IMR-90 (cell line): ENCODE measurements around the gene NIPAL1. TPM values are rescaled to one million over a fixed set of nuclear protein-coding genes. Genes with fewer than 3 reads are reported as not detected.

Source experiments
- ATAC-seq: fragments of 200-7000 bp; cut with Tn5 transposase; 2 replicates; pipeline ENCODE4 v1.9.1; 2020; ENCODE audit warnings: low read depth, mild to moderate bottlenecking, moderate library complexity
- BruUV-seq: library from RNA; stranded (reverse); fragments of 400-500 nt; replicated peaks from 2 replicates; lab custom pipeline; 2021; lab: Mats Ljungman, UMichigan
- CTCF ChIA-PET: fragments of 300-600 bp; formaldehyde crosslinking; extraction: SDS; loops from one replicate; lab custom pipeline; 2021; ENCODE audit warnings: antibody characterized with exemption; lab: Yijun Ruan, JAX
- POLR2A ChIA-PET: fragments of 300-600 bp; sonication (Branson Sonifier 250); formaldehyde crosslinking; loops from one replicate; lab custom pipeline; 2022; ENCODE audit warnings: antibody characterized with exemption; ENCODE audit not compliant: unreplicated experiment; lab: Charles Lee
- DNase-seq: peaks from one replicate; pipeline ENCODE4 v3.0.0; 2013
- H2AFZ ChIP-seq: replicated peaks from 2 replicates; pipeline ENCODE3; 2013; ENCODE audit warnings: low read length, mild to moderate bottlenecking; ENCODE audit not compliant: poor library complexity
- H2AK5ac ChIP-seq: 2 replicates; pipeline ENCODE4 v1.6.1; 2013; ENCODE audit warnings: low read depth, low read length, inconsistent platforms
- H2AK9ac ChIP-seq: replicated peaks from 2 replicates; pipeline ENCODE3; 2013; ENCODE audit warnings: mild to moderate bottlenecking, low read depth, low read length, moderate library complexity; ENCODE audit not compliant: poor library complexity
- H2BK120ac ChIP-seq: 2 replicates; pipeline ENCODE4 v1.6.1; 2013; ENCODE audit warnings: low read depth, low read length, inconsistent platforms
- H2BK15ac ChIP-seq: 3 replicates; pipeline ENCODE4 v1.6.1; 2013; ENCODE audit warnings: low read depth, low read length, inconsistent platforms
- H2BK20ac ChIP-seq: 2 replicates; pipeline ENCODE4 v1.6.1; 2013; ENCODE audit warnings: low read depth, mild to moderate bottlenecking, inconsistent platforms, low read length, moderate library complexity
- H2BK5ac ChIP-seq: 2 replicates; pipeline ENCODE4 v1.6.1; 2013; ENCODE audit warnings: mild to moderate bottlenecking, low read depth, low read length, inconsistent platforms; ENCODE audit not compliant: poor library complexity, severe bottlenecking
- H3K14ac ChIP-seq: replicated peaks from 2 replicates; pipeline ENCODE4 v1.6.1; 2013; ENCODE audit warnings: low read depth, low read length, inconsistent platforms
- H3K18ac ChIP-seq: 2 replicates; pipeline ENCODE4 v1.6.1; 2013; ENCODE audit warnings: low read depth, low read length, control low read depth
- H3K23ac ChIP-seq: 2 replicates; pipeline ENCODE4 v1.6.1; 2013; ENCODE audit warnings: low read depth, low read length, inconsistent platforms
- H3K27ac ChIP-seq: 2 replicates; pipeline ENCODE4 v1.5.1; 2013; ENCODE audit warnings: mild to moderate bottlenecking, control low read depth, low read length; ENCODE audit not compliant: insufficient read depth
- H3K27me3 ChIP-seq: 2 replicates; pipeline ENCODE4 v1.6.1; 2013; ENCODE audit warnings: low read length; ENCODE audit not compliant: control insufficient read depth, insufficient read depth
- H3K36me3 ChIP-seq: 2 replicates; pipeline ENCODE4 v1.6.1; 2013; ENCODE audit warnings: low read length, mixed read lengths; ENCODE audit not compliant: control insufficient read depth, insufficient read depth
- H3K4ac ChIP-seq: 2 replicates; pipeline ENCODE4 v1.6.1; 2013; ENCODE audit warnings: low read depth, low read length, inconsistent platforms
- H3K4me1 ChIP-seq: 2 replicates; pipeline ENCODE4 v1.6.1; 2013; ENCODE audit warnings: low read length, mixed read lengths; ENCODE audit not compliant: control insufficient read depth, insufficient read depth
- H3K4me2 ChIP-seq: 2 replicates; pipeline ENCODE4 v1.6.1; 2013; ENCODE audit warnings: low read depth, mild to moderate bottlenecking, control low read depth, low read length, moderate library complexity
- H3K4me3 ChIP-seq: 2 replicates; pipeline ENCODE4 v1.5.1; 2013; ENCODE audit warnings: low read depth, mild to moderate bottlenecking, control low read depth, low read length, moderate library complexity; ENCODE audit not compliant: insufficient read depth
- H3K56ac ChIP-seq: 2 replicates; pipeline ENCODE4 v1.6.1; 2013; ENCODE audit warnings: low read length, inconsistent platforms; ENCODE audit not compliant: insufficient read depth; ENCODE audit errors: extremely low read depth
- H3K79me1 ChIP-seq, 2 experiments: 2 replicates each; pipeline ENCODE4 v1.6.1; 2013; ENCODE audit warnings: low read length in 2 of 2, inconsistent platforms in 1 of 2, low read depth in 1 of 2
- H3K9ac ChIP-seq: 2 replicates; pipeline ENCODE4 v1.6.1; 2013; ENCODE audit warnings: low read depth, low read length, control low read depth
- H3K9me1 ChIP-seq: 2 replicates; pipeline ENCODE4 v1.6.1; 2013; ENCODE audit warnings: low read length, inconsistent platforms; ENCODE audit not compliant: insufficient read depth
- H3K9me3 ChIP-seq: 2 replicates; pipeline ENCODE4 v1.6.1; 2013; ENCODE audit warnings: low read length; ENCODE audit not compliant: control insufficient read depth, insufficient read depth
- H4K20me1 ChIP-seq: 2 replicates; pipeline ENCODE4 v1.6.1; 2013; ENCODE audit warnings: low read length, inconsistent platforms; ENCODE audit not compliant: insufficient read depth
- H4K5ac ChIP-seq: 2 replicates; pipeline ENCODE4 v1.6.1; 2013; ENCODE audit warnings: mild to moderate bottlenecking, low read depth, low read length, control low read depth
- H4K8ac ChIP-seq, 2 experiments: 2 replicates each; pipeline ENCODE4 v1.6.1; 2013; ENCODE audit warnings: low read depth in 2 of 2, low read length in 2 of 2, control low read depth in 1 of 2, inconsistent platforms in 1 of 2
- H4K91ac ChIP-seq: 2 replicates; pipeline ENCODE4 v1.6.1; 2013; ENCODE audit warnings: low read depth, low read length, inconsistent platforms; ENCODE audit not compliant: insufficient read depth
- CEBPB ChIP-seq: IDR thresholded peaks from 2 replicates; pipeline ENCODE4 v1.6.1; 2012; ENCODE audit warnings: low read depth, low read length, improper control_type of control experiment
- POLR2A ChIP-seq: IDR thresholded peaks from 2 replicates; pipeline ENCODE4 v1.6.1; 2012; ENCODE audit warnings: mild to moderate bottlenecking, low read depth, low read length
- RAD21 ChIP-seq: IDR thresholded peaks from 2 replicates; pipeline ENCODE4 v1.6.1; 2012; ENCODE audit warnings: low read length, improper control_type of control experiment
- WGBS, 2 experiments: methylation state at CpG; one replicate each; pipeline versions ENCODE4 v1.1.5 to v1.1.7; 2013; ENCODE audit warnings: missing lambda C conversion rate in 2 of 2; ENCODE audit not compliant: insufficient read length in 1 of 2; ENCODE audit errors: extremely low coverage in 2 of 2; 5-methylcytosine and 5-hydroxymethylcytosine counted together
- dilution Hi-C: fragments of 300-500 bp; cut with HindIII; formaldehyde crosslinking; loops from one replicate; pipeline ENCODE4 v1.14.3; 2018; ENCODE audit warnings: low sequenced_read_pairs; ENCODE audit not compliant: unreplicated experiment
- in situ Hi-C: fragments of 300-500 bp; cut with MboI; formaldehyde crosslinking; loops from 3 replicates; pipeline ENCODE4 v1.14.3; 2019; ENCODE audit warnings: low sequenced_read_pairs, inconsistent platforms, mixed read lengths
- intact Hi-C: fragments of 100-400 bp; cut with micrococcal nuclease; formaldehyde crosslinking; loops from 2 replicates; pipeline ENCODE4 v1.10.0; 2022
- polyA plus RNA-seq, 3 experiments: library from polyadenylated mRNA; depleted of rRNA; stranded (reverse); fragments of >200 nt; gene quantifications; 2 replicates each; pipeline ENCODE4 v1.2.3, GENCODE V29; 2012; ENCODE audit warnings: low replicate concordance in 1 of 3
- total RNA-seq: library from RNA; depleted of rRNA; stranded (reverse); fragments of >200 nt; gene quantifications from 2 replicates; pipeline ENCODE4 v1.2.3, GENCODE V29; 2012

The NIPAL1 gene
- total and polyA plus RNA-seq, 2 of the 4 experiments (the other 2 are of a cell fraction), result 0.89 to 1.1 TPM

- no peak overlapping the region for H4K8ac ChIP-seq
- no peak overlapping the region for H3K9ac ChIP-seq
- no peaks in the 10 kb centered on the region for H4K20me1 ChIP-seq
- no peak overlapping the region for H3K27ac ChIP-seq
- H4K5ac ChIP-seq, result no peak overlapping the region
- no peak overlapping the region for H2AK5ac ChIP-seq
- BruUV-seq, result no TSS peak
- no peak overlapping the region for H2BK20ac ChIP-seq
- peak overlapping the region; percentile 83 for H3K4me2 ChIP-seq
- no peaks in the 10 kb centered on the region for H3K4me1 ChIP-seq
- H2AK9ac ChIP-seq, result peak overlapping the region; percentile 55
- WGBS, 2 experiments, result 1% methylated on average over 28 of the region's 35 CpGs; no CpG with 5 or more reads in 1 of the 2 experiments
- no peak overlapping the region for H2BK15ac ChIP-seq
- H3K56ac ChIP-seq, result no peak overlapping the region
- ChIA-PET POLR2A (no interaction called here), CTCF (no interaction called here)
- no peak overlapping the region for H4K91ac ChIP-seq
- intact Hi-C loops (loop anchor here (5.0 kb wide), 2 partner anchors 70 to 125 kb away; no protein-coding TSS in a partner anchor), dilution Hi-C loops (no loop called here), in situ Hi-C loops (no loop called here)
- TF ChIP-seq CEBPB (peak; percentile 36; the same call in 1 of the 2 replicates), RAD21 (no peak), POLR2A (peak; percentile 64)
- peak; percentile 66 for DNase-seq
- H3K14ac ChIP-seq, result no peak overlapping the region
- no peaks in the 10 kb centered on the region for H3K79me1 ChIP-seq
- no peak overlapping the region for H3K18ac ChIP-seq
- no peak overlapping the region for H2BK5ac ChIP-seq
- H3K9me3 ChIP-seq, result no peaks in the 10 kb centered on the region
- peak overlapping the region; percentile 44 for H3K4me3 ChIP-seq
- peak; percentile 73 for ATAC-seq
- H3K27me3 ChIP-seq, result peaks cover 12% of the 10 kb centered on the region
- H2AFZ ChIP-seq, result peak overlapping the region; percentile 96
- H3K36me3 ChIP-seq, result no peaks in the 10 kb centered on the region
- H3K23ac ChIP-seq, result no peak overlapping the region
- no peak overlapping the region for H2BK120ac ChIP-seq
- no peak overlapping the region; the same call in 1 of the 2 replicates for H3K4ac ChIP-seq
- H3K9me1 ChIP-seq, result no peaks in the 10 kb centered on the region; the same call in 1 of the 2 replicates
Observed at GRCh38 chr4:48017108-48017571, 568 bp downstream of the NIPAL1 start.
